Esophagus squamous epithelium (tissue), 5 donors: ENCODE results near the gene ARF4. TPM values are rescaled to one million over a fixed set of nuclear protein-coding genes. Genes with fewer than 3 reads are reported as not detected.
"Not testable (repeated sequence)": the region's sequence is repeated elsewhere in the genome, so short reads cannot be mapped to it uniquely, and the experiment has no call there.

Experiments
- DNase-seq: peaks from one replicate; lab custom pipeline; 2025; lab: John Stamatoyannopoulos, UW
- H3K27ac ChIP-seq, 4 donors: fragments of 200-600 bp; sonication (generic); one replicate each; pipeline ENCODE4 v1.5.1; 2016 to 2019; ENCODE audit warnings: mild to moderate bottlenecking in 1 of 4
- H3K27me3 ChIP-seq, 4 donors: fragments of 200-600 bp; sonication (generic); 1 replicate in 3 of 4; 2 replicates in 1 of 4; pipeline versions ENCODE4 v1.5.1 to v1.6.0; 2017 to 2021; ENCODE audit warnings: antibody characterized with exemption in 1 of 4
- H3K36me3 ChIP-seq, 3 donors: fragments of 200-600 bp; sonication (generic); one replicate each; pipeline ENCODE4 v1.5.1; 2016 to 2019
- H3K4me1 ChIP-seq, 3 donors: fragments of 200-600 bp; sonication (generic); one replicate each; pipeline ENCODE4 v1.5.1; 2017 to 2019
- H3K4me3 ChIP-seq, 4 donors: fragments of 200-600 bp; sonication (generic); 1 replicate in 3 of 4; 2 replicates in 1 of 4; pipeline ENCODE4 v1.5.1; 2016 to 2019; ENCODE audit warnings: mild to moderate bottlenecking in 2 of 4, moderate library complexity in 1 of 4
- H3K9me3 ChIP-seq, 3 donors: fragments of 200-600 bp; sonication (generic); one replicate each; pipeline ENCODE4 v1.5.1; 2016 to 2019
- CTCF ChIP-seq, 6 experiments: fragments of 450-650 bp in 4 of 6; fragments of 200-600 bp in 2 of 6; sonication (generic) in 2 of 6; IDR thresholded peaks; one replicate each; pipeline ENCODE4 v1.5.1; 2016 to 2019; ENCODE audit warnings: antibody characterized with exemption in 6 of 6, mild to moderate bottlenecking in 4 of 6, moderate library complexity in 4 of 6
- POLR2A ChIP-seq, 4 donors: fragments of 450-650 bp; IDR thresholded peaks; one replicate each; pipeline ENCODE4 v1.6.1; 2017; ENCODE audit warnings: antibody characterized with exemption in 4 of 4, mild to moderate bottlenecking in 4 of 4, moderate library complexity in 3 of 4
- WGBS, 2 donors: methylation state at CpG; one replicate each; pipeline ENCODE4 v1.1.5; 2018; 5-methylcytosine and 5-hydroxymethylcytosine counted together
- intact Hi-C: fragments of 100-400 bp; cut with DNase I; formaldehyde crosslinking; loops from one replicate; pipeline ENCODE4 v1.15.0; 2022
- total RNA-seq, 4 donors: library from RNA; depleted of rRNA; stranded (reverse); fragments of >200 nt; gene quantifications; one replicate each; pipeline ENCODE4 v1.1.0, GENCODE V29; 2016
- donor health status: DM: yes; HTN: yes; CAD: no.

ARF4 gene
- total RNA-seq, 4 donors from 2014 or later = 65.1 to 113 (median 88.2) TPM

- 55 to 64% methylated on average over 6 of the region's 6 CpGs for WGBS, 2 donors
- intact Hi-C loops = no loop called here
- DNase-seq = no peak
- Histone ChIP-seq H3K27me3 (no peaks in the 10 kb centered on the region), H3K4me1 (peaks cover 0 to 7% (median 0%) of the 10 kb centered on the region in 3 donors), H3K27ac (no peak overlapping the region), H3K9me3 (no peaks in the 10 kb centered on the region), H3K4me3 (no peak overlapping the region), H3K36me3 (peaks cover 6 to 97% (median 37%) of the 10 kb centered on the region in 3 donors)
- TF ChIP-seq CTCF (IDR thresholded peaks at IDR 0.05) (no peak), POLR2A (IDR thresholded peaks at IDR 0.05) (no peak)
These were observed 30.8 kb upstream of the ARF4 start for GRCh38 chr3:57627976-57628375.

- no peaks in the 10 kb centered on the region for H3K27me3 ChIP-seq
- peaks cover 6 to 83% (median 30%) of the 10 kb centered on the region in 3 donors for H3K36me3 ChIP-seq
- 93 to 100% methylated on average over 3 of the region's 3 CpGs for WGBS, 2 donors
- intact Hi-C loops = no loop called here
- no peak overlapping the region for H3K27ac ChIP-seq
- DNase-seq = no peak
- peaks cover 0 to 1% (median 0%) of the 10 kb centered on the region in 3 donors for H3K4me1 ChIP-seq
- no peaks in the 10 kb centered on the region for H3K9me3 ChIP-seq
- no peak overlapping the region for H3K4me3 ChIP-seq
- no peak for TF ChIP-seq CTCF (IDR thresholded peaks at IDR 0.05)
- TF ChIP-seq POLR2A (IDR thresholded peaks at IDR 0.05) = no peak
These were observed 27.7 kb upstream of the ARF4 start for GRCh38 chr3:57624801-57625200.

GRCh38 chr3:57622362-57622761 is 25.2 kb upstream of the ARF4 start:
- Histone ChIP-seq H3K27me3 (no peaks in the 10 kb centered on the region), H3K36me3 (peaks cover 0 to 68% (median 20%) of the 10 kb centered on the region in 3 donors), H3K9me3 (no peaks in the 10 kb centered on the region), H3K27ac (no peak overlapping the region), H3K4me3 (no peak overlapping the region), H3K4me1 (no peaks in the 10 kb centered on the region)
- TF ChIP-seq CTCF (IDR thresholded peaks at IDR 0.05) = no peak
- no peak for DNase-seq
- intact Hi-C loops = no loop called here

GRCh38 chr3:57617739-57618138 is 20.6 kb upstream of the ARF4 start:
- TF ChIP-seq POLR2A (IDR thresholded peaks at IDR 0.05) (no peak), CTCF (IDR thresholded peaks at IDR 0.05) (no peak)
- H3K4me1 ChIP-seq = no peaks in the 10 kb centered on the region
- WGBS, 2 donors = 98 to 100% methylated on average over 3 of the region's 3 CpGs
- DNase-seq = no peak
- H3K36me3 ChIP-seq = peaks cover 0 to 22% (median 0%) of the 10 kb centered on the region in 3 donors
- no peaks in the 10 kb centered on the region for H3K9me3 ChIP-seq
- H3K4me3 ChIP-seq = no peak overlapping the region
- H3K27ac ChIP-seq = no peak overlapping the region
- H3K27me3 ChIP-seq = no peaks in the 10 kb centered on the region
- intact Hi-C loops = no loop called here

GRCh38 chr3:57616233-57616632 is 19.1 kb upstream of the ARF4 start:
- Histone ChIP-seq H3K9me3 (no peaks in the 10 kb centered on the region), H3K4me3 (no peak overlapping the region), H3K4me1 (no peaks in the 10 kb centered on the region), H3K36me3 (peaks cover 0 to 21% (median 0%) of the 10 kb centered on the region in 3 donors), H3K27me3 (no peaks in the 10 kb centered on the region), H3K27ac (no peak overlapping the region)
- WGBS, 2 donors = 65 to 83% methylated on average over 3 of the region's 3 CpGs
- intact Hi-C loops = no loop called here
- DNase-seq = no peak
- TF ChIP-seq CTCF (IDR thresholded peaks at IDR 0.05) (no peak), POLR2A (IDR thresholded peaks at IDR 0.05) (no peak)

- H3K27me3 ChIP-seq, H3K4me3 ChIP-seq, DNase-seq, intact Hi-C loops, H3K4me1 ChIP-seq, H3K27ac ChIP-seq, H3K9me3 ChIP-seq: not testable (repeated sequence)
- WGBS, 2 donors = 94 to 98% methylated on average over 5 of the region's 5 CpGs
- H3K36me3 ChIP-seq = peaks cover 0 to 17% (median 0%) of the 10 kb centered on the region in 3 donors
These were observed 14.7 kb upstream of the ARF4 start for GRCh38 chr3:57611870-57612269.
